Measurements from ENCODE around the gene MTM1. TPM values are rescaled to one million over a fixed set of nuclear protein-coding genes. Genes with fewer than 3 reads are reported as not detected.
A peak's percentile ranks its signal among the peaks of the same experiment; 100 is the strongest.

The MTM1 gene
- total RNA-seq, 1 donor from 2014 or later: 28.4 TPM

GRCh38 chrX:150696331-150696730 is 127.9 kb downstream of the MTM1 start:
- ATAC-seq: peak; percentile 49
- H3K4me3 ChIP-seq: no peak overlapping the region
- H3K4me1 ChIP-seq: no peaks in the 10 kb centered on the region
- DNase-seq: no peak
- no peaks in the 10 kb centered on the region for H3K27me3 ChIP-seq
- TF ChIP-seq, protein P1, sequence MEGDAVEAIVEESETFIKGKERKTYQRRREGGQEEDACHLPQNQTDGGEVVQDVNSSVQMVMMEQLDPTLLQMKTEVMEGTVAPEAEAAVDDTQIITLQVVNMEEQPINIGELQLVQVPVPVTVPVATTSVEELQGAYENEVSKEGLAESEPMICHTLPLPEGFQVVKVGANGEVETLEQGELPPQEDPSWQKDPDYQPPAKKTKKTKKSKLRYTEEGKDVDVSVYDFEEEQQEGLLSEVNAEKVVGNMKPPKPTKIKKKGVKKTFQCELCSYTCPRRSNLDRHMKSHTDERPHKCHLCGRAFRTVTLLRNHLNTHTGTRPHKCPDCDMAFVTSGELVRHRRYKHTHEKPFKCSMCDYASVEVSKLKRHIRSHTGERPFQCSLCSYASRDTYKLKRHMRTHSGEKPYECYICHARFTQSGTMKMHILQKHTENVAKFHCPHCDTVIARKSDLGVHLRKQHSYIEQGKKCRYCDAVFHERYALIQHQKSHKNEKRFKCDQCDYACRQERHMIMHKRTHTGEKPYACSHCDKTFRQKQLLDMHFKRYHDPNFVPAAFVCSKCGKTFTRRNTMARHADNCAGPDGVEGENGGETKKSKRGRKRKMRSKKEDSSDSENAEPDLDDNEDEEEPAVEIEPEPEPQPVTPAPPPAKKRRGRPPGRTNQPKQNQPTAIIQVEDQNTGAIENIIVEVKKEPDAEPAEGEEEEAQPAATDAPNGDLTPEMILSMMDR (IDR thresholded peaks at IDR 0.05): no peak
- no peaks in the 10 kb centered on the region for H3K36me3 ChIP-seq
- H3K27ac ChIP-seq: peak overlapping the region; percentile 47
- H3K9me3 ChIP-seq: no peaks in the 10 kb centered on the region
- intact Hi-C loops (cut with DNase I): no loop called here

GRCh38 chrX:150696866-150697265 is 128.4 kb downstream of the MTM1 start:
- ATAC-seq (no peak), DNase-seq (no peak)
- Histone ChIP-seq H3K27ac (peak overlapping the region; percentile 47), H3K4me3 (no peak overlapping the region), H3K9me3 (no peaks in the 10 kb centered on the region), H3K27me3 (no peaks in the 10 kb centered on the region), H3K36me3 (no peaks in the 10 kb centered on the region), H3K4me1 (no peaks in the 10 kb centered on the region)
- intact Hi-C loops (cut with DNase I): no loop called here
- TF ChIP-seq, protein P1 (IDR thresholded peaks at IDR 0.05): no peak

DNA sequence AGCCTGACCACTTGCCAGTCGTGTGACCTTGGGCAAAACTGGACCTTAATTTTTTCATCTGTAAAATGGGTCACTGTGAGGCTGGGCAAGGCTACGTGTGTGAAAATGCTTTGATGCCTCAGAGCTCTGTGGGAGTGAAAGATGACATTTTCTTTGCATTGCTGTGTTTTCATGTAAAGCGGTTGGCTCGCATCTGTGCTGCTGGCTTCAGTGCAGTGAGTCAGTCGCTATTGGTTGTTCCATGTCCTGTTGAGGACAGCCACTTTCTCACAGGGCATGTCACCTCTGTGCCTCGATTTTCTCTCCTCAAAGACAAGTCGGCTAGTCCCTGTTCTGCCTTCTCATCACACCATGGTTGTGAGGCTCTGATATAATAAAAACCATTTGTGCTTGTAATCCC is 129.2 kb downstream of the MTM1 start:
- intact Hi-C loops (cut with DNase I): no loop called here
- TF ChIP-seq, protein P1 (IDR thresholded peaks at IDR 0.05): no peak
- no peak overlapping the region for H3K27ac ChIP-seq
- no peaks in the 10 kb centered on the region for H3K36me3 ChIP-seq
- no peak overlapping the region for H3K4me3 ChIP-seq
- ATAC-seq: no peak
- H3K27me3 ChIP-seq: no peaks in the 10 kb centered on the region
- no peaks in the 10 kb centered on the region for H3K9me3 ChIP-seq
- DNase-seq: no peak
- no peaks in the 10 kb centered on the region for H3K4me1 ChIP-seq

DNA sequence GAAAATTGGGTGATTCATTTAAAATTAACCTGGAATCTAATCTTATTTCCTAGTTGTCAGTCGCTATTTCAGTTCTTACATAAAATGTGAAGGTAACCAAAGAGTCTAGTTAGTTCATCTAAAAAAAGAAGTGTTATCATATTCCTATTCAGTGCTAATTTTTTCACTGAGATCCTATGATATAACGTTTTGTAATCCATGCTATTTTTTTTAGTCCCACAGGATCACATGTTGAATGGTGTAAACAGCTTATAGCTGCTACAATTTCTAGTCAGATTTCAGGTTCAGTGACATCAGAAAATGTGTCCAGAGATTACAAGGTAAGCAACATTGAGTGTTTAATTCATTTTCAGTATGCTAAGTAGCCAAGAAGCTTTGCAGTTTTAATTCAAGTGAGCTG is 130.6 kb downstream of the MTM1 start:
- TF ChIP-seq, protein P1 (IDR thresholded peaks at IDR 0.05): no peak
- DNase-seq (no peak), ATAC-seq (no peak)
- H3K27ac ChIP-seq: no peak overlapping the region
- no peak overlapping the region for H3K4me3 ChIP-seq
- H3K4me1 ChIP-seq: no peaks in the 10 kb centered on the region
- H3K36me3 ChIP-seq: no peaks in the 10 kb centered on the region
- no peaks in the 10 kb centered on the region for H3K9me3 ChIP-seq
- H3K27me3 ChIP-seq: no peaks in the 10 kb centered on the region
- intact Hi-C loops (cut with DNase I): no loop called here

- TF ChIP-seq, protein P1 (IDR thresholded peaks at IDR 0.05): no peak
- ATAC-seq: no peak
- Histone ChIP-seq H3K4me3 (no peak overlapping the region), H3K36me3 (no peaks in the 10 kb centered on the region), H3K27ac (no peak overlapping the region), H3K4me1 (no peaks in the 10 kb centered on the region), H3K9me3 (no peaks in the 10 kb centered on the region), H3K27me3 (no peaks in the 10 kb centered on the region)
- DNase-seq: no peak
- intact Hi-C loops (cut with DNase I): no loop called here
Measured at GRCh38 chrX:150700107-150700506, 131.7 kb downstream of the MTM1 start.

- H3K27me3 ChIP-seq: no peaks in the 10 kb centered on the region
- no peak for ATAC-seq
- no peaks in the 10 kb centered on the region for H3K4me1 ChIP-seq
- TF ChIP-seq, protein P1 (IDR thresholded peaks at IDR 0.05): no peak
- no peak overlapping the region for H3K4me3 ChIP-seq
- H3K36me3 ChIP-seq: no peaks in the 10 kb centered on the region
- no peaks in the 10 kb centered on the region for H3K9me3 ChIP-seq
- H3K27ac ChIP-seq: no peak overlapping the region
- DNase-seq: no peak
- intact Hi-C loops (cut with DNase I): no loop called here
Measured at GRCh38 chrX:150701377-150701776, 133.0 kb downstream of the MTM1 start.

Measured in upper lobe of right lung (tissue), 1 donor.